Common myeloid progenitor, CD34-positive (primary cell): ENCODE measurements around the gene DNTT.
"Not testable (repeated sequence)": the region's sequence is repeated elsewhere in the genome, so short reads cannot be mapped to it uniquely, and the experiment has no call there.

Experiments used
- CTCF ChIA-PET: fragments of 350-600 bp; sonication (Branson Sonifier 250); formaldehyde crosslinking; loops from one replicate; lab custom pipeline; 2021; ENCODE audit warnings: antibody characterized with exemption; lab: Charles Lee
- POLR2A ChIA-PET: fragments of 350-600 bp; sonication (Branson Sonifier 250); formaldehyde crosslinking; loops from one replicate; lab custom pipeline; 2021; ENCODE audit warnings: antibody characterized with exemption; lab: Charles Lee
- DNase-seq, 3 donors: peaks; one replicate each; pipeline versions ENCODE4 v3.0.0 to v3.0.0-alpha.2; 2013
- H3K27ac ChIP-seq, 2 experiments: 1 replicate in 1 of 2; 2 replicates in 1 of 2; pipeline ENCODE4 v1.7.0; 2013; ENCODE audit warnings: inconsistent platforms in 2 of 2, low read length in 2 of 2, mild to moderate bottlenecking in 2 of 2, low read depth in 1 of 2, moderate library complexity in 1 of 2; ENCODE audit not compliant: severe bottlenecking in 2 of 2, insufficient read depth in 1 of 2, poor library complexity in 1 of 2
- H3K27me3 ChIP-seq, 5 experiments: replicated peaks in 2 of 5; 1 replicate in 3 of 5; 2 replicates in 2 of 5; pipeline versions ENCODE4 v1.6.1 to v1.7.0; 2013; ENCODE audit warnings: low read length in 4 of 5, mild to moderate bottlenecking in 2 of 5, moderate library complexity in 2 of 5, inconsistent platforms in 1 of 5; ENCODE audit not compliant: insufficient read depth in 5 of 5, control insufficient read depth in 4 of 5
- H3K36me3 ChIP-seq, 4 experiments: 1 replicate in 2 of 4; 2 replicates in 2 of 4; pipeline versions ENCODE4 v1.6.1 to v1.7.0; 2013; ENCODE audit warnings: low read length in 3 of 4, control low read depth in 1 of 4, mild to moderate bottlenecking in 1 of 4; ENCODE audit not compliant: control insufficient read depth in 4 of 4, insufficient read depth in 4 of 4
- H3K4me1 ChIP-seq, 4 experiments: 1 replicate in 3 of 4; 2 replicates in 1 of 4; pipeline versions ENCODE4 v1.6.1 to v1.7.1; 2013; ENCODE audit warnings: low read length in 3 of 4, mild to moderate bottlenecking in 3 of 4, control low read depth in 1 of 4, inconsistent platforms in 1 of 4, moderate library complexity in 1 of 4; ENCODE audit not compliant: control insufficient read depth in 4 of 4, insufficient read depth in 4 of 4; ENCODE audit errors: control extremely low read depth in 1 of 4
- H3K4me3 ChIP-seq, 7 experiments: 1 replicate in 4 of 7; 2 replicates in 3 of 7; pipeline versions ENCODE4 v1.5.1 to v1.7.0; 2013; ENCODE audit warnings: mild to moderate bottlenecking in 7 of 7, low read length in 6 of 7, moderate library complexity in 6 of 7, inconsistent platforms in 2 of 7, low read depth in 2 of 7, control low read depth in 1 of 7; ENCODE audit not compliant: insufficient read depth in 4 of 7, control insufficient read depth in 1 of 7; ENCODE audit errors: extremely low read depth in 1 of 7
- H3K9me3 ChIP-seq, 5 experiments: 1 replicate in 4 of 5; 2 replicates in 1 of 5; pipeline versions ENCODE4 v1.6.1 to v1.7.1; 2013; ENCODE audit warnings: low read length in 4 of 5, mild to moderate bottlenecking in 2 of 5, inconsistent platforms in 1 of 5, low read depth in 1 of 5, moderate library complexity in 1 of 5; ENCODE audit not compliant: control insufficient read depth in 4 of 5, insufficient read depth in 2 of 5; ENCODE audit errors: control extremely low read depth in 1 of 5
- WGBS: methylation state at CpG from one replicate; pipeline ENCODE4 v1.1.5; 2013; ENCODE audit not compliant: insufficient coverage; 5-methylcytosine and 5-hydroxymethylcytosine counted together

Gene DNTT

DNA sequence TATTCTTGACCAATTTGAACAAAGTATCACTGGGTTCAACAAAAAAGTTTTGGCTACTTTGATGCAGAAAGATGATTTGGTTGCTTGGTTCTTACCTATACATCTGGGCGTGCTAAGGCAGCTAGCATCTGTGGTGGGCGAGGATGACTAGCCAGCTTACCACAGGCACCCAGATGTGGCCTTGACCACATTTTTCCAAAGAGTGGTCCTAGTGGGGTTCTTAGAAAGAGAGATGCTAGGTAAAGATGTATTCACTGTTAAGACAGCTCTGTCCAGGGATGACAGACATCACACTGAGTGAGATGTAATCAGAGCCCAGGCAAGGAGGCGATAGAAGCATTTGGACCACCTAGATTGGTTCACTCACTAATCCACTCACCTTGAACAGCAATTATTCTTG, 785 bp downstream of the DNTT start:
- Histone ChIP-seq H3K4me1 (peaks cover 0 to 87% (median 25%) of the 10 kb centered on the region in 4 experiments), H3K9me3 (no peaks in the 10 kb centered on the region), H3K27me3 (peaks cover 0 to 4% (median 0%) of the 10 kb centered on the region in 5 experiments), H3K27ac (no peak overlapping the region), H3K36me3 (no peaks in the 10 kb centered on the region), H3K4me3 (peak overlapping the region in 4 of 7 experiments; percentile 37 to 65 (median 52))
- 100% methylated on average over 2 of the region's 3 CpGs for WGBS
- ChIA-PET POLR2A (no interaction called here), CTCF (interaction anchor here (0.9 to 17.0 kb wide), 8 partner anchors 8 to 77 kb away, joined by 3 to 253 read pairs (median 3); no protein-coding TSS in a partner anchor)
- peak in 2 of 3 donors; percentile 49 to 60 for DNase-seq

DNA sequence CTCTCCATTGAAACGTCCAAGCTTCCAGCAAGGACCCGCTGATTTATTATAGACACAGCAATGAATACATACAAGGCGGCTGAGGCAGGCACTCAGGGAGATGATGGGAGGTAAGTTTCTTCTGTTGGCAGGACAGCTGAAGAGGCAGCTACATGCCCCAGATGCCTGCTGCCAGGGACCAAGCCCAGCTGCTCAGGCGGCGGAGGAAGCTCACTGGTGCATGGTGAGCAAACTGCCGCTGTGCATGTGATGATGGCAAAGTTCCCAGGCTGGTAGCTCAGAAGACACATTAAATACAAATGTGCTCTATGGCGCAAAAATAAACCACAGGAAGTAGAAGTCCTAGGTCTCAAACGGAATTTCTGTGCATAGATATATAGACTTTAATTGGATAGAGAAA, 2.3 kb downstream of the DNTT start:
- peak overlapping the region in 5 of 7 experiments; percentile 18 to 65 (median 60) for H3K4me3 ChIP-seq
- peaks cover 0 to 4% (median 0%) of the 10 kb centered on the region in 5 experiments for H3K27me3 ChIP-seq
- 6% methylated on average over 4 of the region's 8 CpGs for WGBS
- H3K36me3 ChIP-seq = no peaks in the 10 kb centered on the region
- H3K9me3 ChIP-seq = no peaks in the 10 kb centered on the region
- POLR2A ChIA-PET = no interaction called here
- H3K27ac ChIP-seq = peak overlapping the region in 1 of 2 experiments; percentile 72
- peak; percentile 61 to 90 (median 87) for DNase-seq
- H3K4me1 ChIP-seq = peaks cover 0 to 77% (median 19%) of the 10 kb centered on the region in 4 experiments
- CTCF ChIA-PET = interaction anchor here (1.0 to 17.0 kb wide), 2 partner anchors 10 to 78 kb away, joined by 3 to 253 read pairs; no protein-coding TSS in a partner anchor

DNA sequence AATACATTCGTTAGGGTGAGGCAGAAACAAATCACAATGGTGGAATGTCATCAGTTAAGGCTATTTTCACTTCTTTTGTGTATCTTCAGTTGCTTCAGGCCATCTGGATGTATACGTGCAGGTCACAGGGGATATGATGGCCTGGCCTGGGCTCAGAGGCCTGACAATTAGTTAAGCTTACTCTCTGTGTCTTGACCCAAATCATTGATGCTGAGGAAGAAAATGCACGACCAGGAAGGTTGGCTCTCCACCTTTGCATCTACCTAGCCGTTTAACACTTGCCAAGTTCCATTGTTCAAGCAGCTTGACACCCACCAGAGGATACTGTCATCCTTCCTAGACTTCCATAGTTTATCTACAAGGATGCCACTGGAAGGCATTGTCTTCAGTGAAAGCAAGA, 4.6 kb downstream of the DNTT start:
- H3K9me3 ChIP-seq, H3K36me3 ChIP-seq, H3K27ac ChIP-seq, H3K27me3 ChIP-seq, POLR2A ChIA-PET, DNase-seq: not testable (repeated sequence)
- Histone ChIP-seq H3K4me1 (peaks cover 0 to 58% (median 11%) of the 10 kb centered on the region in 4 experiments), H3K4me3 (peak overlapping the region in 2 of 7 experiments; percentile 6 to 13)
- CTCF ChIA-PET = interaction anchor here (1.1 to 1.9 kb wide), 7 partner anchors 10 to 79 kb away, joined by 3 to 9 read pairs (median 4); no protein-coding TSS in a partner anchor
- 96% methylated on average over 4 of the region's 4 CpGs for WGBS

DNA sequence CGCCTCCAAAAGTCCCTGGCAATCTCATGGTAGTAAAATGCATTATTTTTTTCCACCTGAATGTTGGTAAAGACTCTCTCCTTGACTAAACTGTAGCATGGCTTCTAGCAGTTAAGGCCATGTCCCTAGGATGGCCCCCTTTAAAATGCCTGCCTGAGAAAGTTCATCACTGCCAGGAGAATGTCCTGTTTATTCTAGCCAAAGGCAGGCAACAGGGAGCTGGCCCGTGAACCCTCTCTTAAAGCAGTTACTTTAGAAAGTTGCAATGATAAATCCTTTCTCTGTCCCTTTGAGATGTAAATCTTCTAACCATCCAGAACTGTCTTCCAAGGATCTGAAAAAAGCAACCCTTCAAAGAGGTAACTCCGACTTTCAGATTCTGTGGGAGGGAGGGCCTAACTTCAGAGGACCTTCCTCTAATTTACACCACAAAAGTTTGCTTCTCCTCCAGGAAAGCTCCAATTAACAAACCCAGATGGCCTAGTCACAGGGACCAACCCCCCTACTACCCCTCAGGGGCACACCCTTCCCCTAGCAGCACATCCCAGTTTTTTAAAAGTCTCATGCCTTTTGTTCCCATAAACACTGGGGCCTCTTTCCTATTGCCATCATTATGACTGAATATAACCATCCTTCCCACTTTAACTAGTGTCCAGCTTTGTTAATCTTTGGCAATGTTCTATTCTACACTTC, 5.5 kb downstream of the DNTT start:
- H3K27ac ChIP-seq = no peak overlapping the region
- no peaks in the 10 kb centered on the region for H3K9me3 ChIP-seq
- DNase-seq = no peak
- ChIA-PET CTCF (interaction anchor here (0.7 to 1.8 kb wide), 4 partner anchors 19 to 81 kb away, joined by 3 to 5 read pairs (median 4); no protein-coding TSS in a partner anchor), POLR2A (no interaction called here)
- H3K4me1 ChIP-seq = peaks cover 0 to 51% (median 9%) of the 10 kb centered on the region in 4 experiments
- H3K27me3 ChIP-seq = no peaks in the 10 kb centered on the region
- no peaks in the 10 kb centered on the region for H3K36me3 ChIP-seq
- no peak overlapping the region for H3K4me3 ChIP-seq
- 75% methylated on average over 1 of the region's 3 CpGs for WGBS

DNA sequence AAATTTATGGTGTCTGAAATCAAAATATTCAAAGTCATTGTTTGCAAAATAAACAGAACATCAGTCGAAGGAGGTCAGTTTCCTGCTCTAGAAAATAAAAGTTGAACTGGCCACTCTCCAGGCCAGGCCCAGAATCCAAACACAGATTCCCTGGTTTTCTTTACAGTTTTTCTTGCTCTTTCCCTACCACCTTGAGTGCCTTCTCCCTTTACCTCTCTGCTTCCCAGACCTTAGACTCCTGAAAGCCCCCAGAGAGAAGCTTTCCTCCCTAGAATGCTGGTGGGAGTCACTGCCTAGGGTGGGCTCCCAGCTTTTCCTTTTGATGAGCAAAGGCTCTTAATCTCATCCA, 6.1 kb downstream of the DNTT start:
- ChIA-PET POLR2A (no interaction called here), CTCF (interaction anchor here (1.0 to 1.8 kb wide), 3 partner anchors 20 to 81 kb away, joined by 3 to 5 read pairs (median 5); no protein-coding TSS in a partner anchor)
- no peaks in the 10 kb centered on the region for H3K9me3 ChIP-seq
- no peak overlapping the region for H3K4me3 ChIP-seq
- no peaks in the 10 kb centered on the region for H3K36me3 ChIP-seq
- H3K4me1 ChIP-seq = peaks cover 0 to 45% (median 7%) of the 10 kb centered on the region in 4 experiments
- DNase-seq = no peak
- H3K27me3 ChIP-seq = no peaks in the 10 kb centered on the region
- WGBS = 50% methylated on average over 1 of the region's 1 CpG
- H3K27ac ChIP-seq = no peak overlapping the region

DNA sequence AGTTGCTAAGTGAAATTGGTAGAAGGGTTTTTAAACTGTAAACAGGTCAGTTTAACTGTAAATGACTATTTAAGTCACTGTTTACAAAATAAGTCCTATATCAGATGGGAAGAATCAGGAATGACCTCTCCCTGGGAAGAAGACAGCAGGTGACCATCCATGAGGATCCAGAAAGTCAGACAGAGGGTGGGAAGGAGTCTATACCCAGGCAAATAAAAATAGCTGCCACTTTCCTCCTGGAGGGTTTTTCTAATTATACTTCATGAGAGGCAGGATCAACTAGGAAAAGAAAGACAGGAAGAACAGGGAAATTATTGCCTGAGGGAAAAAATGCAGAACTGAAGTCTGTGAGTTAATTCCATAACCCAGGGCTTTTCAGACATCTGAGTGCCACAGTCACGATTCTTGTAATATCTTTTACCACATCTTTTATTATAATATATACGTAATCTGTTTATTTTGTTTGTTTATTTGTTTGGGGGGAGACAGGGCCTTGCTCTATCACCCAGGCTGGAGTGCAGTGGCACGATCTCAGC, 7.0 kb downstream of the DNTT start:
- H3K9me3 ChIP-seq = no peaks in the 10 kb centered on the region
- H3K4me3 ChIP-seq = no peak overlapping the region
- H3K27ac ChIP-seq = no peak overlapping the region
- WGBS = no CpG with 5 or more reads among the region's 3 CpGs
- peaks cover 0 to 36% (median 7%) of the 10 kb centered on the region in 4 experiments for H3K4me1 ChIP-seq
- no peaks in the 10 kb centered on the region for H3K27me3 ChIP-seq
- CTCF ChIA-PET = interaction anchor here (1.8 kb wide), 1 partner anchor 82 kb away, joined by 5 read pairs; no protein-coding TSS in a partner anchor
- POLR2A ChIA-PET = no interaction called here
- H3K36me3 ChIP-seq = no peaks in the 10 kb centered on the region
- DNase-seq = no peak

DNA sequence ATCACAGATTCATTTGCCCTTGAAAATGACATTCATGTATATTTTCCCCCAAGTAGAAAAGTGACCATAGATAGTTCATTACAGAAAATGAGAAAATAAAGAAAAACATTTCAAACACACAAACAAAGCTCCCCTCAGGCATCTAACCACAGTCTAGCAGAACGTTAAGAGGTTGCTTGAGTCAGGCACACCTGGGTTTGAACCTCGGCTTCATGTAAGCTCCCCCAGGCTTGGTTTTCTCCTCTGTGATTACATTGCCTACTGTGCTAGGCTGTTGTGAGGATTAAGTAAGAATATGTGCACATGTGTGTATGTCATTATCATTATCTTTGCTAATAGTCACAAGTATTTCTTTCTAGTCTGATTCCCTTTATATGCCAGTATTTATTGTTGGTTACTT, 9.1 kb downstream of the DNTT start:
- H3K4me1 ChIP-seq = peaks cover 0 to 17% (median 3%) of the 10 kb centered on the region in 4 experiments
- DNase-seq = no peak
- H3K4me3 ChIP-seq = no peak overlapping the region
- H3K27me3 ChIP-seq = no peaks in the 10 kb centered on the region
- CTCF ChIA-PET = no interaction called here
- POLR2A ChIA-PET = no interaction called here
- 80% methylated on average over 1 of the region's 2 CpGs for WGBS
- H3K9me3 ChIP-seq = no peaks in the 10 kb centered on the region
- H3K27ac ChIP-seq = no peak overlapping the region
- H3K36me3 ChIP-seq = no peaks in the 10 kb centered on the region
